PC-3 (cell line): ENCODE results near the gene HDAC4. TPM values are rescaled to one million over a fixed set of nuclear protein-coding genes. Genes with fewer than 3 reads are reported as not detected.

ENCODE experiments used
- ATAC-seq: fragments of 200-7000 bp; cut with Tn5 transposase; 2 replicates; pipeline ENCODE4 v1.9.1; 2020; ENCODE audit warnings: mild to moderate bottlenecking, moderate library complexity
- BruUV-seq: library from RNA; stranded (reverse); fragments of 400-500 nt; replicated peaks from 2 replicates; lab custom pipeline; 2021; lab: Mats Ljungman, UMichigan
- CTCF ChIA-PET: fragments of 300-600 bp; sonication (Branson Sonifier 250); formaldehyde crosslinking; loops from one replicate; lab custom pipeline; 2022; ENCODE audit warnings: antibody characterized with exemption; lab: Charles Lee
- POLR2A ChIA-PET: fragments of 300-600 bp; sonication (Branson Sonifier 250); formaldehyde crosslinking; loops from one replicate; lab custom pipeline; 2022; ENCODE audit warnings: antibody characterized with exemption; ENCODE audit not compliant: unreplicated experiment; lab: Charles Lee
- DNase-seq: peaks from one replicate; pipeline ENCODE4 v3.0.0-alpha.2; 2015
- H2AFZ ChIP-seq: fragments of 300-600 bp; sonication (generic); 2 replicates; pipeline ENCODE4 v1.6.0; 2016; ENCODE audit warnings: antibody characterized with exemption, low read length
- H3F3A ChIP-seq: fragments of 300-600 bp; sonication (generic); one replicate; pipeline ENCODE4 v1.6.0; 2017; ENCODE audit warnings: antibody characterized with exemption, low read length, control low read depth, mild to moderate bottlenecking; ENCODE audit not compliant: unreplicated experiment
- H3K27ac ChIP-seq: fragments of 300-600 bp; sonication (generic); 2 replicates; pipeline ENCODE4 v1.5.1; 2016; ENCODE audit warnings: mild to moderate bottlenecking, low read length
- H3K27me3 ChIP-seq: fragments of 300-600 bp; sonication (generic); 2 replicates; pipeline ENCODE4 v1.6.1; 2016; ENCODE audit warnings: low read length, mixed read lengths
- H3K36me3 ChIP-seq: fragments of 300-600 bp; sonication (generic); 2 replicates; pipeline ENCODE4 v1.6.1; 2016; ENCODE audit warnings: low read depth, mixed run types, low read length, mixed read lengths
- H3K4me1 ChIP-seq: fragments of 300-600 bp; sonication (generic); 2 replicates; pipeline ENCODE4 v1.5.1; 2016; ENCODE audit warnings: low read length; ENCODE audit not compliant: insufficient read depth
- H3K4me2 ChIP-seq: fragments of 300-600 bp; sonication (generic); 2 replicates; pipeline ENCODE4 v1.6.0; 2016; ENCODE audit warnings: low read length
- H3K4me3 ChIP-seq: fragments of 300-600 bp; sonication (generic); 2 replicates; pipeline ENCODE4 v1.5.1; 2016; ENCODE audit warnings: mild to moderate bottlenecking, low read length, mixed read lengths
- H3K79me2 ChIP-seq: fragments of 300-600 bp; sonication (generic); 2 replicates; pipeline ENCODE4 v1.6.1; 2017; ENCODE audit warnings: low read length, mixed read lengths
- H3K9ac ChIP-seq: fragments of 300-600 bp; sonication (generic); 2 replicates; pipeline ENCODE4 v1.6.0; 2016; ENCODE audit warnings: mild to moderate bottlenecking, low read length
- H3K9me2 ChIP-seq: fragments of 300-600 bp; sonication (generic); replicated peaks from 2 replicates; pipeline ENCODE4 v1.6.1; 2016; ENCODE audit warnings: mixed run types, low read length, mixed read lengths
- H3K9me3 ChIP-seq: fragments of 300-600 bp; sonication (generic); 2 replicates; pipeline ENCODE4 v1.6.1; 2016; ENCODE audit warnings: low read length, mixed read lengths
- H4K20me1 ChIP-seq: fragments of 300-600 bp; sonication (generic); 2 replicates; pipeline ENCODE4 v1.6.1; 2016; ENCODE audit warnings: low read length, mixed read lengths
- EZH2 ChIP-seq: fragments of 300-600 bp; sonication (generic); IDR thresholded peaks from one replicate; pipeline ENCODE4 v1.6.1; 2017; ENCODE audit warnings: antibody characterized with exemption, mild to moderate bottlenecking, low read length; ENCODE audit not compliant: unreplicated experiment
- EZH2phosphoT487 ChIP-seq: fragments of 300-600 bp; sonication (generic); IDR thresholded peaks from 2 replicates; pipeline ENCODE4 v1.6.1; 2018; ENCODE audit warnings: mild to moderate bottlenecking, antibody characterized with exemption, low read length, borderline replicate concordance
- intact Hi-C: fragments of 100-400 bp; cut with micrococcal nuclease; formaldehyde crosslinking; loops from 2 replicates; pipeline ENCODE4 v1.9.0; 2023
- total RNA-seq: library from RNA; depleted of rRNA; stranded (reverse); fragments of >200 nt; gene quantifications from 2 replicates; pipeline ENCODE4 v1.2.3, GENCODE V29; 2014
- TF ChIP-seq, protein P1 (sequence below): fragments of 300-600 bp; sonication (generic); conservative IDR thresholded peaks from 2 replicates; pipeline ENCODE4 v1.5.1; 2017; ENCODE audit warnings: antibody characterized with exemption, low read depth, mild to moderate bottlenecking, low read length

HDAC4 gene
- total RNA-seq, 1 experiment from 2014 or later = 8.5 TPM

GRCh38 chr2:239004274-239005015 is 396.4 kb downstream of the HDAC4 start:
- TF ChIP-seq, protein P1, sequence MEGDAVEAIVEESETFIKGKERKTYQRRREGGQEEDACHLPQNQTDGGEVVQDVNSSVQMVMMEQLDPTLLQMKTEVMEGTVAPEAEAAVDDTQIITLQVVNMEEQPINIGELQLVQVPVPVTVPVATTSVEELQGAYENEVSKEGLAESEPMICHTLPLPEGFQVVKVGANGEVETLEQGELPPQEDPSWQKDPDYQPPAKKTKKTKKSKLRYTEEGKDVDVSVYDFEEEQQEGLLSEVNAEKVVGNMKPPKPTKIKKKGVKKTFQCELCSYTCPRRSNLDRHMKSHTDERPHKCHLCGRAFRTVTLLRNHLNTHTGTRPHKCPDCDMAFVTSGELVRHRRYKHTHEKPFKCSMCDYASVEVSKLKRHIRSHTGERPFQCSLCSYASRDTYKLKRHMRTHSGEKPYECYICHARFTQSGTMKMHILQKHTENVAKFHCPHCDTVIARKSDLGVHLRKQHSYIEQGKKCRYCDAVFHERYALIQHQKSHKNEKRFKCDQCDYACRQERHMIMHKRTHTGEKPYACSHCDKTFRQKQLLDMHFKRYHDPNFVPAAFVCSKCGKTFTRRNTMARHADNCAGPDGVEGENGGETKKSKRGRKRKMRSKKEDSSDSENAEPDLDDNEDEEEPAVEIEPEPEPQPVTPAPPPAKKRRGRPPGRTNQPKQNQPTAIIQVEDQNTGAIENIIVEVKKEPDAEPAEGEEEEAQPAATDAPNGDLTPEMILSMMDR = no peak
- TF ChIP-seq EZH2phosphoT487 (no peak), EZH2 (no peak)
- no peaks in the 10 kb centered on the region for H3K9me3 ChIP-seq
- DNase-seq (no peak), ATAC-seq (no peak)
- H2AFZ ChIP-seq = no peak overlapping the region
- no TSS peak for BruUV-seq
- CTCF ChIA-PET = no interaction called here
- H3K9ac ChIP-seq = no peak overlapping the region
- no peak overlapping the region for H3K27ac ChIP-seq
- peaks cover 42% of the 10 kb centered on the region for H3K4me1 ChIP-seq
- H3K79me2 ChIP-seq = no peaks in the 10 kb centered on the region
- no peaks in the 10 kb centered on the region for H3F3A ChIP-seq
- H3K36me3 ChIP-seq = no peaks in the 10 kb centered on the region
- H3K4me2 ChIP-seq = no peak overlapping the region
- H3K4me3 ChIP-seq = no peak overlapping the region
- intact Hi-C loops = no loop called here
- no peaks in the 10 kb centered on the region for H3K27me3 ChIP-seq
- POLR2A ChIA-PET = no interaction called here
- H4K20me1 ChIP-seq = no peaks in the 10 kb centered on the region
- H3K9me2 ChIP-seq = no peaks in the 10 kb centered on the region

GRCh38 chr2:239003624-239004273 is 397.1 kb downstream of the HDAC4 start:
- Histone ChIP-seq H3F3A (no peaks in the 10 kb centered on the region), H4K20me1 (no peaks in the 10 kb centered on the region), H3K4me3 (no peak overlapping the region), H2AFZ (no peak overlapping the region; the same call in 1 of the 2 replicates), H3K79me2 (no peaks in the 10 kb centered on the region), H3K36me3 (no peaks in the 10 kb centered on the region), H3K4me1 (peaks cover 42% of the 10 kb centered on the region), H3K9ac (no peak overlapping the region), H3K27ac (no peak overlapping the region), H3K9me2 (no peaks in the 10 kb centered on the region), H3K9me3 (no peaks in the 10 kb centered on the region), H3K4me2 (peak overlapping the region; percentile 78), H3K27me3 (no peaks in the 10 kb centered on the region)
- POLR2A ChIA-PET = no interaction called here
- no TSS peak for BruUV-seq
- no peak for DNase-seq
- TF ChIP-seq EZH2phosphoT487 (no peak), EZH2 (no peak)
- TF ChIP-seq, protein P1 = no peak
- CTCF ChIA-PET = interaction anchor here (1.2 kb wide), 1 partner anchor 29 kb away, joined by 4 read pairs; no protein-coding TSS in a partner anchor
- no peak for ATAC-seq
- intact Hi-C loops = no loop called here
